Measurements from ENCODE around the gene ANKRD28.

ANKRD28 gene

DNA sequence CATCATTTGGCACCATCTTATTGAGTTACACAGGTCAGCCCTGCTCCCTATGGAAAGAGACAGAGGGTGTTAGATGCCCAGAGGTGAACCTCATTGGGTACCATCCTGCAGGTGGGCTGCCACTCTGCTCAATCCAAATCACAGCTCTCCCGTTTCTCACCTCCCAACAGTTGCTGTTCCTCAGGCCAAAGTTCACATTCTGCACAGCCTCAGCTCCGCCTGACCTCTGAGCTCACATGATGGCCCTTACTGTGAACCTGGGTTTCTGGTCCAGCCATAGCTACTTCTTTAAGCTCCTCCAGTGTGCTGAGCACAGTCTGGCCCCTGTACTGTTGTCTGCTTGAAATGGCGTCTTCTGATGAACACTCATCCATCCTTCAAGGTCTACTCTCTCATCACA lies 148.4 kb downstream of the ANKRD28 start:
- no peak overlapping the region for H3K27ac ChIP-seq
- H3K27me3 ChIP-seq (ENCODE audit: insufficient read depth, low read depth, severe bottlenecking), result no peaks in the 10 kb centered on the region
- H3K4me3 ChIP-seq (ENCODE audit: low read depth, low read length), result no peak overlapping the region
- DNase-seq, result no peak
- no peaks in the 10 kb centered on the region for H3K9me3 ChIP-seq (ENCODE audit: severe bottlenecking)
- TF ChIP-seq, protein P1, sequence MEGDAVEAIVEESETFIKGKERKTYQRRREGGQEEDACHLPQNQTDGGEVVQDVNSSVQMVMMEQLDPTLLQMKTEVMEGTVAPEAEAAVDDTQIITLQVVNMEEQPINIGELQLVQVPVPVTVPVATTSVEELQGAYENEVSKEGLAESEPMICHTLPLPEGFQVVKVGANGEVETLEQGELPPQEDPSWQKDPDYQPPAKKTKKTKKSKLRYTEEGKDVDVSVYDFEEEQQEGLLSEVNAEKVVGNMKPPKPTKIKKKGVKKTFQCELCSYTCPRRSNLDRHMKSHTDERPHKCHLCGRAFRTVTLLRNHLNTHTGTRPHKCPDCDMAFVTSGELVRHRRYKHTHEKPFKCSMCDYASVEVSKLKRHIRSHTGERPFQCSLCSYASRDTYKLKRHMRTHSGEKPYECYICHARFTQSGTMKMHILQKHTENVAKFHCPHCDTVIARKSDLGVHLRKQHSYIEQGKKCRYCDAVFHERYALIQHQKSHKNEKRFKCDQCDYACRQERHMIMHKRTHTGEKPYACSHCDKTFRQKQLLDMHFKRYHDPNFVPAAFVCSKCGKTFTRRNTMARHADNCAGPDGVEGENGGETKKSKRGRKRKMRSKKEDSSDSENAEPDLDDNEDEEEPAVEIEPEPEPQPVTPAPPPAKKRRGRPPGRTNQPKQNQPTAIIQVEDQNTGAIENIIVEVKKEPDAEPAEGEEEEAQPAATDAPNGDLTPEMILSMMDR (IDR thresholded peaks at IDR 0.05; ENCODE audit: low read depth, low read length), result no peak
- no peaks in the 10 kb centered on the region for H3K36me3 ChIP-seq

DNA sequence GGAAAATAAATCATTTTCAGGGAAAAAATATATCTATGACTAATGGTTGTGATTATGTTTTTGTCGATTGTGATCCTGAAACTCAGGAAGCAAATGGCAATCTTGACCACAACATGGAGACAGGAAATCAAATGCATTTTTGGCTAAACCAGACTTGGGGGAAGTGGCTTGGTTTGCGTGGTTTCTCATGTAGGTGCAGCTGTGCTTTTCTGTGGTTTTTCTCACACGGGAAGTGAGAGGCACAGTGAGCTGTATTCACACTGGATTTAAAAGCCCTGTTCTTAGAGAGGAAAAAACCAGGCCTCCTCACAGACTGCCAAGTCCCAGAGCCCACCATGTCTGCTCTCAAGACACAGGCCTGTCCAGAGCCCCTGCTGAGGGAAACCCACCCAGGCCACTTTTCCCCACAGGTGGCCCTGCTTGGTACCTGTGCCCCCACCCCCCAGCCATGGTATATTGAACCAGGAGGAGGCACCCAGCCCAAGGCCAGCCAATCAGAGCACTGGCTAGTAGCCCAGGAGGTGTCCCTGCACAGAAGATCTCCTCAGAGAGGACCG lies 150.1 kb downstream of the ANKRD28 start:
- H3K9me3 ChIP-seq (ENCODE audit: severe bottlenecking), result no peaks in the 10 kb centered on the region
- H3K36me3 ChIP-seq, result no peaks in the 10 kb centered on the region
- no peak overlapping the region for H3K27ac ChIP-seq
- no peak for DNase-seq
- H3K4me3 ChIP-seq (ENCODE audit: low read depth, low read length), result no peak overlapping the region
- no peaks in the 10 kb centered on the region for H3K27me3 ChIP-seq (ENCODE audit: insufficient read depth, low read depth, severe bottlenecking)
- TF ChIP-seq, protein P1 (IDR thresholded peaks at IDR 0.05; ENCODE audit: low read depth, low read length), result no peak

DNA sequence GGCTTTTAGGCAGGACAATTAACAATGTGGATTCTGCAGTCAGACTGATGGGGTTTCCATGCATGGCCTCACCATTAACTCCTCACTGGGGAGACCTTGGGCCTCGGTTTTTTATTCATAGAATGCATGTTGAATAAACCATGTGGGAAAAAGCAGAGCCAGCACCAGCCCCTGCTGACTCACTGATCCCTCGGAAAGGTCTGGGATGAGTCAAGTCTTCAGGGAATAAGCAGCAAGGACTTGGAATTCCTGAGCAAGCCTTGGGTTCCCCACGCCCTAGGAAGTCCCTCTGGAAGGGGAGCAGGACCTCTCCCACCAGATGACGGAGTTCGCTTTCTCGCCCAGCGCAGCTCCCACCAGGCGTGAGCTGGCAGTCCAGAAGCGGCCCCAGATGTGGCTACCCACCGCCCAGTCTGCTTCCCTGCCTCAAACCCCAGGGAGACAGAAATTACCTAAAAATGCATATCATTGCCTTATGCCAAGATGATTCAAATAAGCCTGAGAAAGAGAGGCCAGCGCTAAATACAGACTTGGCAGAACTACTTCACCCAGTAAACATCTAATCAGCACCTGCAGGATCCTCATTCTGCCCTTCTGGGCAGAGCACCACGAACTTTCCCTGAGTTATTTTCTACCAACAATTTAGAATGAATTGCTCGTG lies 150.8 kb downstream of the ANKRD28 start:
- Histone ChIP-seq H3K9me3 (ENCODE audit: severe bottlenecking) (no peaks in the 10 kb centered on the region), H3K4me3 (ENCODE audit: low read depth, low read length) (no peak overlapping the region), H3K27ac (no peak overlapping the region), H3K36me3 (no peaks in the 10 kb centered on the region), H3K27me3 (ENCODE audit: insufficient read depth, low read depth, severe bottlenecking) (no peaks in the 10 kb centered on the region)
- no peak for DNase-seq
- TF ChIP-seq, protein P1 (IDR thresholded peaks at IDR 0.05; ENCODE audit: low read depth, low read length), result no peak

DNA sequence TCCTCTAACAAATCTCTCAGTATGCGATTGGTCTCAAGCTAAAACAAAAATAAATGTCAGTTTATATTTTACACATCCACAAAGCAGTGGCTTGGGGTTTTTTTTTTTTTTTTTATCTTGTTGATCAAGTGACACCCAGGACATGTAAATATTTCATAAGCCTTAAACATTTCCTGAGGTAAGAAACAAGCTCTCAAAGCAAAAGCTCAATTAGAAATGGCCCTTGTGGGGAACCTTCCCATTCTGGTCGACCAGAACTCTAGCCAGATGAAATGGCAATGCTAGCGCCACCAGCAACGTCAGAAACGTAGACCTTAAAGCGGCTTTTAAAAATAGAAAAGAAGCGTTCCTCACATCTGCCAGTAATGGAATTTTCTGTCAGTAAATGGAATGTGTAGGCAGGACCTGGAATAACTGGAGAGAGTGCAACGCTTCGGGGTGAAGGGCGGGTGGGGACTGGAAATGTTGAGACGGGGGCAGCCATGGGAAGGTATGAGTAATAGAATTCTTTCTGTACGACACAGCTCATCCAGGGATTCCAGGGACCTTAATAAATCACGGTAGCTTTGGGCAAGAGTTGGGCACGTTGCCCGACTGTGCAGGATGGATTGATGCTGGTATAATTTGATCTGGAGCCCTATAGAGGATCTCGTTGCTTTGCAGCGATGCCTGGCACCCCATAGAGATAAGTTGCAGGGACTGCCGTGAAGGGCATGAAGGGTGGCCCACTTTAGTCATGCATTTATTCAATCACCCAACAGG lies 151.9 kb downstream of the ANKRD28 start:
- no peak overlapping the region for H3K27ac ChIP-seq
- no peaks in the 10 kb centered on the region for H3K36me3 ChIP-seq
- no peaks in the 10 kb centered on the region for H3K27me3 ChIP-seq (ENCODE audit: insufficient read depth, low read depth, severe bottlenecking)
- TF ChIP-seq, protein P1 (IDR thresholded peaks at IDR 0.05; ENCODE audit: low read depth, low read length), result no peak
- H3K9me3 ChIP-seq (ENCODE audit: severe bottlenecking), result no peaks in the 10 kb centered on the region
- DNase-seq, result no peak
- no peak overlapping the region for H3K4me3 ChIP-seq (ENCODE audit: low read depth, low read length)

DNA sequence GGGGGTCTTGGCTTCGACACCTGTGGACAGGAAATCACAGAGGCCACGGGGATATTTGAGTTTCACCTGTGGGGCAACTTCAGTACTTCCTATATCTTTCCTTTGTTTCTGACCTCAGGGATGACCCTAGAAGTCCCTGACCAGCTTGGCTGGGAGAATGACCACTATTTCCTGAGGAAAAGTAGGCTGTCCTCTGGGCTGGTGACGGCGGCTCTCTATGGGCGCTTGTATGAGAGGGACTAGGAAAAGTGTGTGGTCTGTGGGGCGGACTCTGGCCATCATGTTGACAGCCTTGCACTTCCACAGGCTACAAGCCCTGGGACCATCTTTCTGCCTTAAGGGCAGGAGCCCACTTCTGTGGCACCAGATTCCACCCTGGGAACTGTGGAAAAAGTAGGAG lies 152.5 kb downstream of the ANKRD28 start:
- no peak overlapping the region for H3K27ac ChIP-seq
- H3K9me3 ChIP-seq (ENCODE audit: severe bottlenecking), result no peaks in the 10 kb centered on the region
- TF ChIP-seq, protein P1 (IDR thresholded peaks at IDR 0.05; ENCODE audit: low read depth, low read length), result no peak
- DNase-seq, result no peak
- no peaks in the 10 kb centered on the region for H3K27me3 ChIP-seq (ENCODE audit: insufficient read depth, low read depth, severe bottlenecking)
- H3K36me3 ChIP-seq, result no peaks in the 10 kb centered on the region
- no peak overlapping the region for H3K4me3 ChIP-seq (ENCODE audit: low read depth, low read length)

Measured in WERI-Rb-1 (cell line).